Measurements from ENCODE around the gene ACSBG1. TPM values are rescaled to one million over a fixed set of nuclear protein-coding genes. Genes with fewer than 3 reads are reported as not detected.

ACSBG1 gene
- polyA plus RNA-seq, 2 donors: 0.10 to 0.11 TPM

- Histone ChIP-seq H3K27ac (ENCODE audit: low read depth in 2 of 2, low read length in 1 of 2) (no peak overlapping the region), H3K4me1 (ENCODE audit: control insufficient read depth in 2 of 2, insufficient read depth in 2 of 2, low read length in 1 of 2) (no peaks in the 10 kb centered on the region), H3K4me3 (ENCODE audit: low read depth in 1 of 2, low read length in 2 of 2) (no peak overlapping the region), H3K27me3 (ENCODE audit: control insufficient read depth in 1 of 2, insufficient read depth in 2 of 2, low read length in 2 of 2) (no peaks in the 10 kb centered on the region), H3K36me3 (ENCODE audit: control insufficient read depth in 2 of 2, insufficient read depth in 2 of 2, low read length in 1 of 2) (no peaks in the 10 kb centered on the region), H3K9me3 (ENCODE audit: control insufficient read depth in 2 of 2, insufficient read depth in 1 of 2, low read depth in 1 of 2, low read length in 1 of 2) (no peaks in the 10 kb centered on the region)
- 77 to 79% methylated on average over 6 of the region's 6 CpGs for WGBS, 2 donors
Measured at GRCh38 chr15:78178064-78178463, 56.3 kb downstream of the ACSBG1 start.

DNA sequence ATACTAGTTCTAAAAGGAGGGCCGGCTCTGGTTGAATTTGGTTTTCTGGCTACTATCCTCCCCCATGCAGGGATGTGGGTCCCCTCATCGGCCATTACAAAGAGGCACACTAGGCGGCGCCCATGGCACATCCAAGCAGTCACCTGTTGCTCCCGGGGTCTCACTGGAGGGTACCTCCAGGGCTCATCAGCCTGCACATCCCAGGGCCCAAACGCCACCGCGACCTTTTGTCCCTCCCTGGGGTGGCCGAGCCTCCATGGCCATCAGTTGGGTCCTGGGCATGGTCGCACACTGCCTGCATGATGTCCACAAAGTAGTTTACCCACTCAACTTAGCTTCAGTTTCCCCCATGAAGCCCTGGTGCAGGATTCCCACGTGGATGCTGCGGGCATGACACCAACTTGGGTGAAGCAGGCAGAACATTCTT is 56.9 kb downstream of the ACSBG1 start:
- Histone ChIP-seq H3K9me3 (ENCODE audit: control insufficient read depth in 2 of 2, insufficient read depth in 1 of 2, low read depth in 1 of 2, low read length in 1 of 2) (no peaks in the 10 kb centered on the region), H3K4me3 (ENCODE audit: low read depth in 1 of 2, low read length in 2 of 2) (no peak overlapping the region), H3K27ac (ENCODE audit: low read depth in 2 of 2, low read length in 1 of 2) (no peak overlapping the region), H3K27me3 (ENCODE audit: control insufficient read depth in 1 of 2, insufficient read depth in 2 of 2, low read length in 2 of 2) (no peaks in the 10 kb centered on the region), H3K36me3 (ENCODE audit: control insufficient read depth in 2 of 2, insufficient read depth in 2 of 2, low read length in 1 of 2) (peaks cover 0 to 2% of the 10 kb centered on the region in 2 donors), H3K4me1 (ENCODE audit: control insufficient read depth in 2 of 2, insufficient read depth in 2 of 2, low read length in 1 of 2) (no peaks in the 10 kb centered on the region)
- 32 to 35% methylated on average over 12 of the region's 12 CpGs for WGBS, 2 donors

- H3K27ac ChIP-seq (ENCODE audit: low read depth in 2 of 2, low read length in 1 of 2): no peak overlapping the region
- H3K9me3 ChIP-seq (ENCODE audit: control insufficient read depth in 2 of 2, insufficient read depth in 1 of 2, low read depth in 1 of 2, low read length in 1 of 2): peaks cover 0 to 3% of the 10 kb centered on the region in 2 donors
- H3K36me3 ChIP-seq (ENCODE audit: control insufficient read depth in 2 of 2, insufficient read depth in 2 of 2, low read length in 1 of 2): peaks cover 3 to 17% of the 10 kb centered on the region in 2 donors
- WGBS, 2 donors: 29 to 43% methylated on average over 2 of the region's 2 CpGs
- H3K4me1 ChIP-seq (ENCODE audit: control insufficient read depth in 2 of 2, insufficient read depth in 2 of 2, low read length in 1 of 2): no peaks in the 10 kb centered on the region
- H3K27me3 ChIP-seq (ENCODE audit: control insufficient read depth in 1 of 2, insufficient read depth in 2 of 2, low read length in 2 of 2): no peaks in the 10 kb centered on the region
- no peak overlapping the region for H3K4me3 ChIP-seq (ENCODE audit: low read depth in 1 of 2, low read length in 2 of 2)
Measured at GRCh38 chr15:78175330-78175729, 59.0 kb downstream of the ACSBG1 start.

GRCh38 chr15:78174401-78174800 is 60.0 kb downstream of the ACSBG1 start:
- no peaks in the 10 kb centered on the region for H3K27me3 ChIP-seq (ENCODE audit: control insufficient read depth in 1 of 2, insufficient read depth in 2 of 2, low read length in 2 of 2)
- H3K36me3 ChIP-seq (ENCODE audit: control insufficient read depth in 2 of 2, insufficient read depth in 2 of 2, low read length in 1 of 2): peaks cover 3 to 20% of the 10 kb centered on the region in 2 donors
- H3K4me3 ChIP-seq (ENCODE audit: low read depth in 1 of 2, low read length in 2 of 2): no peak overlapping the region
- WGBS, 2 donors: 69 to 77% methylated on average over 9 of the region's 9 CpGs
- peaks cover 0 to 3% of the 10 kb centered on the region in 2 donors for H3K9me3 ChIP-seq (ENCODE audit: control insufficient read depth in 2 of 2, insufficient read depth in 1 of 2, low read depth in 1 of 2, low read length in 1 of 2)
- H3K27ac ChIP-seq (ENCODE audit: low read depth in 2 of 2, low read length in 1 of 2): no peak overlapping the region
- no peaks in the 10 kb centered on the region for H3K4me1 ChIP-seq (ENCODE audit: control insufficient read depth in 2 of 2, insufficient read depth in 2 of 2, low read length in 1 of 2)

DNA sequence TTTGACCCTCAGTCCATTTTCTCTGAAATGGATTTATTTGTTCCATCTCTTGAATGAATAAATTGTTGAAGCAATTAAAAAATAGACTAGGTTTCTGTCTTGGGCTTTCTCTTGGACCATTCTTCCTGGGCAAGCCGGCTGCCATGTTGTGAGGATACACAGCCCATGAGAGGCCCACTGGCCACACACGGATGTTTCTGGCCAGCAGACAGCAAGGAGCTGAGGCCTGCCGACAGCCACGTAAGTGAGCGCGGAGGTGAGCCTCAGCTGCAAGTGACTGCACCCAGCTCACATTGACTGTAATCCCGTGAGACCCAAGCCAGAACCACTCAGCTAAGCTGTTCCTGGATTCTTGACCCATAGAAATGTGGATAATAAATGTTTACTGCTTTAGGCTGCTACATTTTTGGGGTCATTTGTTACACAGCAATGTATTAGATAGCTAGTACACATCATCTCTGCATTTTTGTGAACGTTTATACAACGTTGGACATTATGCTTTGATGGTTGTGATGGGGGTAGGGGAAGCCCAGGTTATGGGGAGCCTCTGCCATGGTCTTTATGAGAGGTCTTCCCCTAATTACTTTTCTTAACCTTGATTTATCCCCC is 62.4 kb downstream of the ACSBG1 start:
- 97 to 99% methylated on average over 9 of the region's 9 CpGs for WGBS, 2 donors
- Histone ChIP-seq H3K36me3 (ENCODE audit: control insufficient read depth in 2 of 2, insufficient read depth in 2 of 2, low read length in 1 of 2) (peaks cover 3 to 20% of the 10 kb centered on the region in 2 donors), H3K9me3 (ENCODE audit: control insufficient read depth in 2 of 2, insufficient read depth in 1 of 2, low read depth in 1 of 2, low read length in 1 of 2) (peaks cover 0 to 3% of the 10 kb centered on the region in 2 donors), H3K4me3 (ENCODE audit: low read depth in 1 of 2, low read length in 2 of 2) (no peak overlapping the region), H3K27me3 (ENCODE audit: control insufficient read depth in 1 of 2, insufficient read depth in 2 of 2, low read length in 2 of 2) (no peaks in the 10 kb centered on the region), H3K27ac (ENCODE audit: low read depth in 2 of 2, low read length in 1 of 2) (no peak overlapping the region), H3K4me1 (ENCODE audit: control insufficient read depth in 2 of 2, insufficient read depth in 2 of 2, low read length in 1 of 2) (no peaks in the 10 kb centered on the region)

DNA sequence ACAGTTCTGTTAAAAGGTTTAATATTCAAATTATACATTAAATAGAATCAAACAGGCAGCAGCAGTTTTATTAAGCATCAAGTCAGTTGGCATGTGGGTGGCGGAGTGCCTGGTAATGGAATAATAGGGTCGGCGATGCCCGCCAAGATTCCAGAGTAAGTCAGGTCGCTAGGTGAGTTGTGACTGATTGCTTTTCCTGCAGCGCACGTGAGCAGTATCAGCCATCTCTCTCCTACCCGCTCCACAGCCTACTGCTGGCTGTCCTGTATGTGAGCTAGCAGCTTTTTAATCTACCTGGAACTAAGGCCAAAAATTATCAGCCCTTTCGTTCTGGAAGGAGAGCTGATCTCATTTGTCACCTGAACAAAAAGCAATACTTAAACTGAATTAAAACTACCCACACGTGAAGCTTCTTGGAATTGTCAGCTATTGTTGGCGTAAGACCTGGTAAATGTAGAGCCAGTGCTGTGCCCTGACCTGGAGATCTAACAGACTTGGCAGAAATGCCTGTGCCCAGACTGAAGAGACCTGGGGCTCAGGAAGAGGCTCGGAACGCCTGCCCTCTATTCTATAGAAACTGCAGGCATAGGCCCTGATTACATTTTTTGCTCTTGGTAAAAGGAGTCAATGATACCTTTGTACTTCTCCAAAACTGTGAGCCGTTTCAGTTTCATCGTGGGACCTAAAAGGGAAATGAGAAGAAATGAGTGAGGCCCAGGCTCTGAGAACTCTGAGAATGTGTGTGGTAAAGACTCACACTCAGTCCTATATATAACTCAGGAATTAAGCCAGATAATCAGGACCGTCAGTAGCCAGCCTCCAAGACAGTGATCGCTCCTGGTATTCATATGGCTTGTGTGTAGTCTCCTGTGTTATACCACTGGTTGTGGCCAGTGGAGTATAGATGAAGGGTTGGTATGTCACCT is 63.3 kb downstream of the ACSBG1 start:
- H3K36me3 ChIP-seq (ENCODE audit: control insufficient read depth in 2 of 2, insufficient read depth in 2 of 2, low read length in 1 of 2): peaks cover 7 to 21% of the 10 kb centered on the region in 2 donors
- 89 to 90% methylated on average over 17 of the region's 17 CpGs for WGBS, 2 donors

GRCh38 chr15:78168608-78169007 is 65.8 kb downstream of the ACSBG1 start:
- H3K4me3 ChIP-seq (ENCODE audit: low read depth in 1 of 2, low read length in 2 of 2): no peak overlapping the region
- WGBS, 2 donors: 86 to 89% methylated on average over 5 of the region's 5 CpGs
- no peak overlapping the region for H3K27ac ChIP-seq (ENCODE audit: low read depth in 2 of 2, low read length in 1 of 2)
- H3K9me3 ChIP-seq (ENCODE audit: control insufficient read depth in 2 of 2, insufficient read depth in 1 of 2, low read depth in 1 of 2, low read length in 1 of 2): peaks cover 0 to 3% of the 10 kb centered on the region in 2 donors
- no peaks in the 10 kb centered on the region for H3K4me1 ChIP-seq (ENCODE audit: control insufficient read depth in 2 of 2, insufficient read depth in 2 of 2, low read length in 1 of 2)
- H3K27me3 ChIP-seq (ENCODE audit: control insufficient read depth in 1 of 2, insufficient read depth in 2 of 2, low read length in 2 of 2): no peaks in the 10 kb centered on the region
- H3K36me3 ChIP-seq (ENCODE audit: control insufficient read depth in 2 of 2, insufficient read depth in 2 of 2, low read length in 1 of 2): peaks cover 7 to 29% of the 10 kb centered on the region in 2 donors

More for the DNA sequence above, 63.3 kb downstream of the ACSBG1 start:
- H3K27me3 ChIP-seq (ENCODE audit: control insufficient read depth in 1 of 2, insufficient read depth in 2 of 2, low read length in 2 of 2): no peaks in the 10 kb centered on the region
- no peak overlapping the region for H3K27ac ChIP-seq (ENCODE audit: low read depth in 2 of 2, low read length in 1 of 2)
- no peaks in the 10 kb centered on the region for H3K4me1 ChIP-seq (ENCODE audit: control insufficient read depth in 2 of 2, insufficient read depth in 2 of 2, low read length in 1 of 2)
- no peak overlapping the region for H3K4me3 ChIP-seq (ENCODE audit: low read depth in 1 of 2, low read length in 2 of 2)
- peaks cover 0 to 3% of the 10 kb centered on the region in 2 donors for H3K9me3 ChIP-seq (ENCODE audit: control insufficient read depth in 2 of 2, insufficient read depth in 1 of 2, low read depth in 1 of 2, low read length in 1 of 2)

- peaks cover 0 to 3% of the 10 kb centered on the region in 2 donors for H3K9me3 ChIP-seq (ENCODE audit: control insufficient read depth in 2 of 2, insufficient read depth in 1 of 2, low read depth in 1 of 2, low read length in 1 of 2)
- no peaks in the 10 kb centered on the region for H3K27me3 ChIP-seq (ENCODE audit: control insufficient read depth in 1 of 2, insufficient read depth in 2 of 2, low read length in 2 of 2)
- WGBS, 2 donors: 87 to 88% methylated on average over 10 of the region's 10 CpGs
- H3K36me3 ChIP-seq (ENCODE audit: control insufficient read depth in 2 of 2, insufficient read depth in 2 of 2, low read length in 1 of 2): peaks cover 7 to 26% of the 10 kb centered on the region in 2 donors
- H3K27ac ChIP-seq (ENCODE audit: low read depth in 2 of 2, low read length in 1 of 2): no peak overlapping the region
- H3K4me3 ChIP-seq (ENCODE audit: low read depth in 1 of 2, low read length in 2 of 2): no peak overlapping the region
- no peaks in the 10 kb centered on the region for H3K4me1 ChIP-seq (ENCODE audit: control insufficient read depth in 2 of 2, insufficient read depth in 2 of 2, low read length in 1 of 2)
Measured at GRCh38 chr15:78167227-78167888, 67.0 kb downstream of the ACSBG1 start.

DNA sequence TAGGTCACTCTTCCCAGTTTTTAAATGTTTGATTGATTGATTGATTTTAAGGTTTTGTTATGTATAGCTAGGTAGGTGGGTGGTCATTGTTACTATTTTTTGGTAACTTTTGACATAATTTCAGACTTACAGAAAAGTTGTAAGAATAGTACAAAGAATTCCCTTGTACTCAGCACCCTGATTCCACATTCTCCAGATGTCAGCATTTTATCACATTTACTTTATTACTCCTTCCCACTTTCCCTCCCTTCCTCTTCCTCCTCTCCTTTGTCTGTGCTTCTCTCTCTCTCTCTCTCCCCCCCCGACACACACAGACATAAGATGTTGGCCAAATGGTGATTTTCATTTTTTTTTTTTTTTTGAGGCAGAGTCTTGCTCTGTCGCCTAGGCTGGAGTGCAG is 70.4 kb downstream of the ACSBG1 start:
- H3K4me1 ChIP-seq (ENCODE audit: control insufficient read depth in 2 of 2, insufficient read depth in 2 of 2, low read length in 1 of 2): no peaks in the 10 kb centered on the region
- H3K9me3 ChIP-seq (ENCODE audit: control insufficient read depth in 2 of 2, insufficient read depth in 1 of 2, low read depth in 1 of 2, low read length in 1 of 2): no peaks in the 10 kb centered on the region
- WGBS, 2 donors: 91 to 96% methylated on average over 2 of the region's 2 CpGs
- H3K27ac ChIP-seq (ENCODE audit: low read depth in 2 of 2, low read length in 1 of 2): no peak overlapping the region
- peaks cover 14 to 19% of the 10 kb centered on the region in 2 donors for H3K36me3 ChIP-seq (ENCODE audit: control insufficient read depth in 2 of 2, insufficient read depth in 2 of 2, low read length in 1 of 2)
- H3K4me3 ChIP-seq (ENCODE audit: low read depth in 1 of 2, low read length in 2 of 2): no peak overlapping the region
- no peaks in the 10 kb centered on the region for H3K27me3 ChIP-seq (ENCODE audit: control insufficient read depth in 1 of 2, insufficient read depth in 2 of 2, low read length in 2 of 2)
